ENCODE results near the gene TOR1A.

The TOR1A gene

DNA sequence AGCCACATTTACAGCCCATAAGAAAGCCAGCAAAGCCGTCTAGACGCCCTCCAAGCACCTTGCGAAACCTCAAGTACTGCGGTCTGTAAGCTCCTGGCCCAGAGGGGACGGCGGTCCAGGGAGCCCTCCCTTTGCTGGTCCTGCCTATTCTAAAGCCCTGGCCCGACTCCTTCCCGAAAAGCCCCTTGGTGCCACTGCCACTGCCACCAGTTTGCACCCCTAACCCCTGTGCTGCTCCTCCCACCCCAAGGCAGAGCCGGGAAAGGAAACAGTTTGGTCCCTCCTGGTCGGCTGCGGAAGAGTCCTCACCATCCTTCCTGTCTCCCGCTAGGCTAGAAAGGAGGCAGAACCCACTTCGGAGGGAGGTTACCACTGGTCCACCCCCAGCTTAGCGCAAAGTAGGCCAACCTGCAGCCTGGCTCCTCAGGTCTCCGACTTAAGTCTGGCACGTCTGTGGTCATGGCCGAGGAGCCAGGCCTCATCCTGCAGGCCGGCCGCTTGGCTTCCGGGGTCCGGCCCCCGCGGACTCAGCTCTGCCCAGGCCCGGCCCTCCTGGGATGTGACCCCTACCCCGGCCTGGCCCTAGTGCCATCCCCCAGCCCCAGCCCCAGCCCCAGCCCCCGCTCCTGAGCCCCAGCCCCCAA is 916 bp downstream of the TOR1A start:
- no CpG with 5 or more reads among the region's 26 CpGs for WGBS (ENCODE audit: extremely low coverage, insufficient coverage, insufficient read length)
- DNase-seq, result peak in 1 of 2 donors; percentile 20
- H3K79me2 ChIP-seq (ENCODE audit: control insufficient read depth, insufficient read depth, low read length, poor library complexity), result peaks cover 3% of the 10 kb centered on the region

DNA sequence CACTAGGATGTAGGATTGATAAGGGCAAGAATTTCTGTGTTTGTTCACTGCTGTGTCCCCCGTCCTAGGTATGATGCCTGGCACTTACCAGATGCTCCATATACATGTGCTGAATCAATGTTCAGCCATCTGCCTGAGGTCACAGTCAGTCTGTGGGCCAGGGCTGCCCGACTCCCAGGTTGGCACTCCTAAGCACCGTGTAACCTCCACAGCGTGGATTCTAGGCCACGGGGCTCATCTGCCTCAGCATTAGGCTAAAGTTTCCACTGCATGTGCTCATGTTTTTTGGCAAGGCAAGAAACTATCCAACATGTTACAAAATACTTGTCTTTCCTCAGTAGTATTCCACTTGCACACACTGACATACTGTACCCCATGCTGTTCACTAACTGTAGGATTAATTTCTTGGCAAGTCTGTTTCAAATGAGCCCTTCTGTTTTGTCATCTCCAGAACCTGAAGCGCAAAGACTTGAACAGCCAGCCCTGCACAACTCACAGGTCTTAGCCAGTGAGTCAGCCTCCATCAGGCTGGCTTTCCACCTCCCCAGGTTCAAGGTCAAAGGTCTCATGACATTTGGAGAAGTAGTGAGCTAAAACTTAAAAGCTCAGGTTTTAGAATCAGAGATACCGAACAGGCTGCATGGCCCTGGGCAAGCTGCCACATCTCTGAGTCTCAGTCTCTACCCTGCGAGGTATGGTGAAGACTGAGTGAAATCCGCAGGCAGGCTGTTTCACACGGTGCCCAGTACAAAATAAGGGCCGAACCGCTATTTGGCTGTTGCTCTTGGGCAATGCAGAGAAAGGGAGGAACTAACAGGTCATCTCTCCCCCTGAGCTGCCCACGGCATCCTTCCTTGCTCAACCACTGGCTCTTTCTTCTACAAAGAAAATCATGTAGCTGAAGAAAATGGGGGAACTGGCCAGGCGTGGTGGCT is 7.2 kb downstream of the TOR1A start:
- Histone ChIP-seq H2BK5ac (ENCODE audit: low read depth, low read length, poor library complexity) (no peak overlapping the region), H3K79me1 (ENCODE audit: low read length) (no peaks in the 10 kb centered on the region), H3K79me2 (ENCODE audit: control insufficient read depth, insufficient read depth, low read length, poor library complexity) (no peaks in the 10 kb centered on the region), H3K36me3 (ENCODE audit: control insufficient read depth in 1 of 2, insufficient read depth in 2 of 2, low read length in 2 of 2) (peaks cover 46 to 72% of the 10 kb centered on the region in 2 experiments), H4K8ac (ENCODE audit: low read depth, low read length) (no peak overlapping the region), H3K18ac (ENCODE audit: low read length) (no peak overlapping the region), H2AK5ac (ENCODE audit: low read length) (no peak overlapping the region), H3K4me1 (ENCODE audit: control insufficient read depth in 1 of 2, insufficient read depth in 2 of 2, low read length in 2 of 2) (no peaks in the 10 kb centered on the region), H3K4ac (ENCODE audit: low read depth, low read length) (no peak overlapping the region), H3K23ac (ENCODE audit: low read length) (no peak overlapping the region), H4K12ac (ENCODE audit: low read depth, low read length) (no peak overlapping the region), H4K91ac (ENCODE audit: low read depth, low read length) (no peak overlapping the region), H2BK12ac (ENCODE audit: low read length) (no peak overlapping the region), H3K4me2 (ENCODE audit: low read length) (no peak overlapping the region), H3K27me3 (ENCODE audit: insufficient read depth, low read length) (no peaks in the 10 kb centered on the region), H3K27ac (ENCODE audit: low read depth, low read length) (no peak overlapping the region), H3K4me3 (ENCODE audit: low read depth, low read length) (no peak overlapping the region), H3K9ac (ENCODE audit: low read length) (peak overlapping the region; percentile 49), H2BK120ac (ENCODE audit: insufficient read depth, low read length, poor library complexity) (no peak overlapping the region), H2AFZ (ENCODE audit: insufficient read depth, low read length, poor library complexity) (no peak overlapping the region), H3K14ac (ENCODE audit: low read length) (no peak overlapping the region), H3K9me3 (ENCODE audit: insufficient read depth, low read depth, low read length) (peaks cover 7% of the 10 kb centered on the region)
- no peak for DNase-seq
- WGBS (ENCODE audit: extremely low coverage, insufficient coverage, insufficient read length), result no CpG with 5 or more reads among the region's 14 CpGs

More for the DNA sequence above, 916 bp downstream of the TOR1A start:
- H4K8ac ChIP-seq (ENCODE audit: low read depth, low read length), result peak overlapping the region; percentile 67
- no peak overlapping the region for H2BK5ac ChIP-seq (ENCODE audit: low read depth, low read length, poor library complexity)
- H3K18ac ChIP-seq (ENCODE audit: low read length), result no peak overlapping the region
- H3K27ac ChIP-seq (ENCODE audit: low read depth, low read length), result no peak overlapping the region
- H3K4me3 ChIP-seq (ENCODE audit: low read depth, low read length), result peak overlapping the region; percentile 99
- H3K9me3 ChIP-seq (ENCODE audit: insufficient read depth, low read depth, low read length), result no peaks in the 10 kb centered on the region
- peaks cover 4 to 6% of the 10 kb centered on the region in 2 experiments for H3K4me1 ChIP-seq (ENCODE audit: control insufficient read depth in 1 of 2, insufficient read depth in 2 of 2, low read length in 2 of 2)
- H2AK5ac ChIP-seq (ENCODE audit: low read length), result no peak overlapping the region
- H3K36me3 ChIP-seq (ENCODE audit: control insufficient read depth in 1 of 2, insufficient read depth in 2 of 2, low read length in 2 of 2), result peaks cover 34 to 38% of the 10 kb centered on the region in 2 experiments
- no peak overlapping the region for H4K91ac ChIP-seq (ENCODE audit: low read depth, low read length)
- H4K12ac ChIP-seq (ENCODE audit: low read depth, low read length), result no peak overlapping the region
- peak overlapping the region; percentile 64 for H3K9ac ChIP-seq (ENCODE audit: low read length)
- H3K4ac ChIP-seq (ENCODE audit: low read depth, low read length), result no peak overlapping the region
- H3K23ac ChIP-seq (ENCODE audit: low read length), result no peak overlapping the region
- no peak overlapping the region for H3K14ac ChIP-seq (ENCODE audit: low read length)
- peak overlapping the region; percentile 84 for H3K4me2 ChIP-seq (ENCODE audit: low read length)
- H2BK12ac ChIP-seq (ENCODE audit: low read length), result no peak overlapping the region
- peaks cover 4% of the 10 kb centered on the region for H3K79me1 ChIP-seq (ENCODE audit: low read length)
- H2AFZ ChIP-seq (ENCODE audit: insufficient read depth, low read length, poor library complexity), result no peak overlapping the region
- H3K27me3 ChIP-seq (ENCODE audit: insufficient read depth, low read length), result no peaks in the 10 kb centered on the region
- no peak overlapping the region for H2BK120ac ChIP-seq (ENCODE audit: insufficient read depth, low read length, poor library complexity)

DNA sequence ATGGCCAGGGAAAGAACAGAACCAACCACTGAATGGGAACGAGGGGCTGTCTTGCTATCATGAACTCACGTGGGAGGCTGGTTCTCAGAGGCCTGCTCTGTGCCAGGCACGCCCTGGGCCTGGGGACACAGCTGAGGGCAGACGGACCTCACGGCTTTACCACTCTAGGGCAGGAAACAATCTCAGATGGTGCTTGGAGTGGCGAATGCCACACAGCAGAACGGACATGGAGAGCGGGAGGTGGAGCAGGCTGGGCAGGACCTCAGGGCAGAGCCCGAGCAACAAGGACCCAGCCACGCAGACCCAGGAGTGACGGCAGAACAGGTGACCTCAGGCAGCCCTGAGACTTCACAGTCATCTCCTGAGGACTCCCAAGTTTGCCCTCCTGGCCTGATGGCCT is 8.7 kb downstream of the TOR1A start:
- Histone ChIP-seq H3K4me1 (ENCODE audit: control insufficient read depth in 1 of 2, insufficient read depth in 2 of 2, low read length in 2 of 2) (no peaks in the 10 kb centered on the region), H4K91ac (ENCODE audit: low read depth, low read length) (no peak overlapping the region), H3K4ac (ENCODE audit: low read depth, low read length) (no peak overlapping the region), H3K27ac (ENCODE audit: low read depth, low read length) (no peak overlapping the region), H3K9me3 (ENCODE audit: insufficient read depth, low read depth, low read length) (peaks cover 7% of the 10 kb centered on the region), H2BK12ac (ENCODE audit: low read length) (no peak overlapping the region), H2AFZ (ENCODE audit: insufficient read depth, low read length, poor library complexity) (no peak overlapping the region), H2BK120ac (ENCODE audit: insufficient read depth, low read length, poor library complexity) (no peak overlapping the region), H2BK5ac (ENCODE audit: low read depth, low read length, poor library complexity) (no peak overlapping the region), H3K79me1 (ENCODE audit: low read length) (no peaks in the 10 kb centered on the region), H3K18ac (ENCODE audit: low read length) (no peak overlapping the region), H3K23ac (ENCODE audit: low read length) (no peak overlapping the region), H3K4me3 (ENCODE audit: low read depth, low read length) (no peak overlapping the region), H2AK5ac (ENCODE audit: low read length) (no peak overlapping the region), H4K12ac (ENCODE audit: low read depth, low read length) (no peak overlapping the region), H3K36me3 (ENCODE audit: control insufficient read depth in 1 of 2, insufficient read depth in 2 of 2, low read length in 2 of 2) (peaks cover 33 to 64% of the 10 kb centered on the region in 2 experiments), H3K27me3 (ENCODE audit: insufficient read depth, low read length) (no peaks in the 10 kb centered on the region), H4K8ac (ENCODE audit: low read depth, low read length) (no peak overlapping the region), H3K4me2 (ENCODE audit: low read length) (no peak overlapping the region), H3K79me2 (ENCODE audit: control insufficient read depth, insufficient read depth, low read length, poor library complexity) (no peaks in the 10 kb centered on the region), H3K9ac (ENCODE audit: low read length) (no peak overlapping the region), H3K14ac (ENCODE audit: low read length) (no peak overlapping the region)
- WGBS (ENCODE audit: extremely low coverage, insufficient coverage, insufficient read length), result no CpG with 5 or more reads among the region's 11 CpGs
- no peak for DNase-seq

DNA sequence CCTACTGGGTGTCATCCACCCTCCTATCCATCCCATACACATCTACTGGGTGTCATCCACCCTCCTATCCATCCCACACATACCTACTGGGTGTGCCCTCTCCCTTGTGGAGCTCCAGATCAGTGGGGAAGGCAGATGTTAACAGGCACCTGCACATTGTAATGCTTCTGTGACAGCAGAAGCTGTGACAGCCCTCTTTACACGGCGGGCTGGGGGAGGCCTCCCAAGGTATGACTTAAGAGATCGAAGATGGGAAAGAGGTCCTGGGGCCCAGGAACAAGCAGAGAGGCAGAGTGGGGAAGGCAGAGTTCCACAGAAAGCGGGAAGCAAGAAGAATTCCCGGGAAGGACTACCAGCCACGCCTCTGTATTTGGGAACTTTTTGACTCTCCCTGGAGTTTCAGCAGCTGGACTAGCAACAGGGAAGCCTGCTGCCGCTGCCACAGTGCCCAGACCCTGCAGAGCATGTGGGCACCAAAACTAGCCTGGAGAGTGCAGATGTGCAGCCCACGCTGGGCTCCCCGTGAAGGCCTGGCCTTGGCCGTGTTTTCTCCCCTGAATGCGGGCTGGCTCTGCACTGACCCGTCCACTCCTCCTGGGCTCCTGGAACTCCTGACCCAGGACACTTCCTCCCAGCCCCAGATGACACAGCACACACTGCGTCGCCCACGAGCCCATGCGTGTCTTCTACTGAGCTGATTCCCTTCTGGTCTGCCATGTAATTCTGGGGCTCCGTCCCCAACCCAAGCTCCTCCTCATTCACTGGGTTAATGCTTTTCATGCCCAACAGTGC is 9.3 kb downstream of the TOR1A start:
- Histone ChIP-seq H3K4me3 (ENCODE audit: low read depth, low read length) (no peak overlapping the region), H3K36me3 (ENCODE audit: control insufficient read depth in 1 of 2, insufficient read depth in 2 of 2, low read length in 2 of 2) (peaks cover 37 to 70% of the 10 kb centered on the region in 2 experiments), H3K27me3 (ENCODE audit: insufficient read depth, low read length) (no peaks in the 10 kb centered on the region), H3K4me1 (ENCODE audit: control insufficient read depth in 1 of 2, insufficient read depth in 2 of 2, low read length in 2 of 2) (no peaks in the 10 kb centered on the region), H4K91ac (ENCODE audit: low read depth, low read length) (no peak overlapping the region), H2AK5ac (ENCODE audit: low read length) (no peak overlapping the region), H2BK12ac (ENCODE audit: low read length) (no peak overlapping the region), H3K23ac (ENCODE audit: low read length) (no peak overlapping the region), H2BK5ac (ENCODE audit: low read depth, low read length, poor library complexity) (no peak overlapping the region), H3K9ac (ENCODE audit: low read length) (no peak overlapping the region), H3K4ac (ENCODE audit: low read depth, low read length) (no peak overlapping the region), H4K12ac (ENCODE audit: low read depth, low read length) (no peak overlapping the region), H3K79me2 (ENCODE audit: control insufficient read depth, insufficient read depth, low read length, poor library complexity) (no peaks in the 10 kb centered on the region), H3K14ac (ENCODE audit: low read length) (no peak overlapping the region), H4K8ac (ENCODE audit: low read depth, low read length) (no peak overlapping the region), H3K79me1 (ENCODE audit: low read length) (no peaks in the 10 kb centered on the region), H3K9me3 (ENCODE audit: insufficient read depth, low read depth, low read length) (peaks cover 7% of the 10 kb centered on the region), H3K27ac (ENCODE audit: low read depth, low read length) (no peak overlapping the region), H2BK120ac (ENCODE audit: insufficient read depth, low read length, poor library complexity) (no peak overlapping the region), H2AFZ (ENCODE audit: insufficient read depth, low read length, poor library complexity) (no peak overlapping the region), H3K18ac (ENCODE audit: low read length) (no peak overlapping the region), H3K4me2 (ENCODE audit: low read length) (no peak overlapping the region)
- WGBS (ENCODE audit: extremely low coverage, insufficient coverage, insufficient read length), result no CpG with 5 or more reads among the region's 17 CpGs
- DNase-seq, result no peak
